Right cardiac atrium (tissue), 5 donors: ENCODE results near the gene GRPEL1. TPM values are rescaled to one million over a fixed set of nuclear protein-coding genes. Genes with fewer than 3 reads are reported as not detected.

Experiments
- ATAC-seq, 2 donors: fragments of 200-7000 bp; cut with Tn5 transposase; one replicate each; pipeline versions ENCODE4 v1.8.0 to v1.9.1; 2020; ENCODE audit warnings: moderate library complexity in 2 of 2, mild to moderate bottlenecking in 1 of 2
- DNase-seq, 3 donors: peaks; one replicate each; pipeline ENCODE4 v3.0.0-alpha.2; 2020
- H3K27ac ChIP-seq: one replicate; pipeline ENCODE4 v1.5.1; 2013; ENCODE audit warnings: mild to moderate bottlenecking, low read length, control low read depth, moderate library complexity
- H3K27me3 ChIP-seq: one replicate; pipeline ENCODE4 v1.6.1; 2013; ENCODE audit not compliant: control insufficient read depth, insufficient read depth
- H3K4me1 ChIP-seq: one replicate; pipeline ENCODE4 v1.6.1; 2013; ENCODE audit warnings: low read length; ENCODE audit not compliant: control insufficient read depth, insufficient read depth
- H3K4me3 ChIP-seq: one replicate; pipeline ENCODE4 v1.5.1; 2013; ENCODE audit warnings: low read length, control low read depth
- H3K9me3 ChIP-seq: one replicate; pipeline ENCODE4 v1.6.1; 2013; ENCODE audit warnings: low read length; ENCODE audit not compliant: control insufficient read depth
- WGBS: extraction: QIAGEN DNeasy Blood & Tissue Kit; methylation state at CpG from one replicate; pipeline ENCODE4 v1.1.7; 2013; 5-methylcytosine and 5-hydroxymethylcytosine counted together
- intact Hi-C, 4 donors: fragments of 100-400 bp; cut with DNase I; formaldehyde crosslinking; loops; one replicate each; pipeline versions ENCODE4 v1.11.0 to v1.14.0; 2022 to 2023
- polyA plus RNA-seq: library from polyadenylated mRNA; stranded (reverse); fragments of 200-250 nt; gene quantifications from one replicate; pipeline ENCODE4 v1.2.3, GENCODE V29; 2013
- total RNA-seq, 4 donors: library from RNA; stranded (reverse); fragmentation: NEBNext Ultra II Directional; extraction: Animal tissue kit (Norgen Biotek cat#: 25700); gene quantifications; one replicate each; pipeline ENCODE4 v1.2.1, GENCODE V29; 2021
- donor health status: healthy with polysubstance abuse.
- donor health status: DM: no; HTN: yes; CAD: no.
- donor health status: DM: no; HTN: no; CAD: no.
- donor health status: DM: no; HTN: yes; CAD: no; lungs with severe emphysema.
- donor health status: DM: yes; HTN: yes; CAD: no.

Gene GRPEL1
- total and polyA plus RNA-seq, 5 donors, result 28.2 to 36.8 (median 32.3) TPM

GRCh38 chr4:7052313-7052712 is 15.6 kb downstream of the GRPEL1 start:
- H3K27me3 ChIP-seq, result no peaks in the 10 kb centered on the region
- ATAC-seq, result no peak
- H3K27ac ChIP-seq, result no peak overlapping the region
- 88% methylated on average over 14 of the region's 14 CpGs for WGBS
- H3K4me3 ChIP-seq, result no peak overlapping the region
- no peaks in the 10 kb centered on the region for H3K4me1 ChIP-seq
- H3K9me3 ChIP-seq, result no peaks in the 10 kb centered on the region
- no peak for DNase-seq
- intact Hi-C loops, result no loop called here

DNA sequence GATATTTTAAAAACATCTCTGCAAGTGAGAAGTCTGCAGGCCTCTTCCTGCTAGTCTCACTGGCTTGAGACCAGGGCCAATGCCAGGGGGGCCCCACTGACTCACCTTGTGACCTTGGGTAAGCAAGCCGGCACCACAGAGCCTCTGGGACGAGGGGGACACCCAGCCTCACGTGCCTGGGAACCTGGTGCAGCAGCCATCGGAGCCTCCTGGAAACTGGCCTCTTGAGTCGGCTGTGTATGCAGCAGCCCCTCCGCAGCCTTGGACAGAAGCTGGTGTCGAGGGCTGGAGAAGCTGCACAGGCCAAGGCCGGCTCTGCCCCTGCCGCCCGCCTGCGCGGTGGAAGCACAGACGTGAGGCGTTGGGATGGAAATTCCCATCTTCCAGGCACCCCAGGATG is 16.0 kb downstream of the GRPEL1 start:
- no peak for ATAC-seq
- no peak overlapping the region for H3K27ac ChIP-seq
- peaks cover 1% of the 10 kb centered on the region for H3K4me1 ChIP-seq
- H3K27me3 ChIP-seq, result no peaks in the 10 kb centered on the region
- no peaks in the 10 kb centered on the region for H3K9me3 ChIP-seq
- DNase-seq, result no peak
- no peak overlapping the region for H3K4me3 ChIP-seq
- intact Hi-C loops, result no loop called here
- WGBS, result 89% methylated on average over 14 of the region's 14 CpGs

GRCh38 chr4:7051144-7051495 is 16.7 kb downstream of the GRPEL1 start:
- Histone ChIP-seq H3K27ac (no peak overlapping the region), H3K4me3 (no peak overlapping the region), H3K27me3 (no peaks in the 10 kb centered on the region), H3K4me1 (peaks cover 6% of the 10 kb centered on the region), H3K9me3 (no peaks in the 10 kb centered on the region)
- intact Hi-C loops, result no loop called here
- DNase-seq (no peak), ATAC-seq (no peak)
- WGBS, result 86% methylated on average over 12 of the region's 12 CpGs

DNA sequence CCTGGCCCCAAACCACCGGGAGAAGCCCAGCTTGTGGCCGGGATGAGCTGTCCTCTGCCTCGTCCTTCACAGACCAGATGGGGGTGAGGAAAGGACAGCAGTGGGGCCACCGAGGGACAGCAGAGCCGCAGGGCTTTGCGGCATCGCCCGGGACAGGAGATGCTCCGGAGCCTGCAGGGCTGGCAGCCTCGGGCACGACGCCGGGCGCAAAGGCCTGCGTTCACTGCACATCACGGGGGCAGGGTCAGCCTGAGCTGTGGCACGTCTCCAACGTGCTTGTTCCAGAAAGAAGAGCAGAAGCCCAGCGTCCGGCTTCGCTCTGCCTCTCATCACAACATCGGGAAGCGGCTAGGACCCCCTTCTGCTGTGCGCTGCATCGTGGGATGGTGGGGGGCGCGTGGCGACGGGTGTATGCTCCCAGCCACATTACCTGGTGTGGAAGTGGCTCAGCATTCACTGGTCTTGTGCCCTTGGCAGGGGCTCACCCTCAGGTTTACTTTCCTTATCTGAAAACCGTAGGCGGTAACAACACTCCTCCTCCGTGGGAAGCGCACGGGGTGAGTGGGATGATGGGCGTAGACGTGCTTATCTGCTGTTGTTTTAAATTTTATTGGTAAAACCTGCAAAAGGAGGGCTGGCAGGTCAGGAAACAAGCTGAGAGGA is 17.3 kb downstream of the GRPEL1 start:
- DNase-seq (peak in 2 of 3 donors; percentile 78), ATAC-seq (peak; percentile 26 to 29)
- WGBS, result 62% methylated on average over 36 of the region's 36 CpGs
- no peaks in the 10 kb centered on the region for H3K27me3 ChIP-seq
- no peak overlapping the region for H3K4me3 ChIP-seq
- H3K4me1 ChIP-seq, result peaks cover 6% of the 10 kb centered on the region
- intact Hi-C loops, result no loop called here
- no peak overlapping the region for H3K27ac ChIP-seq
- H3K9me3 ChIP-seq, result no peaks in the 10 kb centered on the region

DNA sequence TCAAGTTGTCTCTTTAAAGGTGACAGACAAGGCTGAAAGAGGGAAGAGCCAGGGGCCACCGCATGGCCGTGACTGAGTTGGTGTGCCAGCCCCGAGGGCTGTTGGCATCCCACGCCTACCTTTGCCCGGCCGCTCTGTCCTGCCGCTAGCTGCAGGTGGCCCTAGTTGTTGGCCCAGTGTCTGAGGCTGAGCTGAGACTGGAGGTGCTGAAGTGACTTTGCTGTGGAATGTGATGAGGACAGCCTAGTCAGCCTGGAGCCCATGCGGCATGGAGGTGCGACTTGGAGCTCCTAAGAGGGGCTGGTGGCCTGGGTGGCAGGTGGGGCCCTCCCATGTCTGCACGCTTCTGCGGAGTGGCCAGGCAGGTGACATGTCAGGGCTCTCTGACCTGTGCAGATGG is 18.1 kb downstream of the GRPEL1 start:
- Histone ChIP-seq H3K9me3 (no peaks in the 10 kb centered on the region), H3K27me3 (no peaks in the 10 kb centered on the region), H3K27ac (no peak overlapping the region), H3K4me3 (no peak overlapping the region), H3K4me1 (peaks cover 11% of the 10 kb centered on the region)
- peak; percentile 4 to 28 for ATAC-seq
- intact Hi-C loops, result no loop called here
- 74% methylated on average over 11 of the region's 11 CpGs for WGBS
- DNase-seq, result no peak

- H3K27me3 ChIP-seq, result no peaks in the 10 kb centered on the region
- ATAC-seq (no peak), DNase-seq (no peak)
- intact Hi-C loops, result no loop called here
- no peaks in the 10 kb centered on the region for H3K9me3 ChIP-seq
- peaks cover 11% of the 10 kb centered on the region for H3K4me1 ChIP-seq
- no peak overlapping the region for H3K4me3 ChIP-seq
- H3K27ac ChIP-seq, result no peak overlapping the region
- 87% methylated on average over 4 of the region's 4 CpGs for WGBS
Measured at GRCh38 chr4:7049295-7049694, 18.6 kb downstream of the GRPEL1 start.

GRCh38 chr4:7048642-7049041 is 19.2 kb downstream of the GRPEL1 start:
- intact Hi-C loops, result no loop called here
- no peak overlapping the region for H3K27ac ChIP-seq
- H3K9me3 ChIP-seq, result no peaks in the 10 kb centered on the region
- no peak for ATAC-seq
- 91% methylated on average over 12 of the region's 12 CpGs for WGBS
- H3K4me3 ChIP-seq, result no peak overlapping the region
- no peak for DNase-seq
- no peaks in the 10 kb centered on the region for H3K27me3 ChIP-seq
- peaks cover 11% of the 10 kb centered on the region for H3K4me1 ChIP-seq

DNA sequence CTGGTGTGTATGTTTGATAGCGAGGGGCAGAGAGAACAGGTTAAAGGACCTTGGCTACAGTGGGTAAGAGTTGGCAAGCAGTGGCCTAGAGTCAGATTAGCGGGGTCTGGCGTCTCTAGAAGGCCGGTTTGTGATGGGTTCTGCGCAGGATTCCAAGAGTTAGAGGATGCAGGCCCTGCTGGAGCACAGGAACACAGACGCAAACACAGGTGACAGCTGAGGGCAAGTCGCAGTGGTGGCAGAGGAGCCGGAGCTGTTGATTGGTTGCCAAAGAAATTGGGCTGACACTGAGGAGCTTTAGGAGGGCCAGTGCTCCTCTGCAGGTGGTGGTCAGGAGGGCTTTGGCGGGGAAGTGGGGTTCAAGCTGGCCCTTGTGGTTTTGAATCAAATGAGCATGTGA is 20.9 kb downstream of the GRPEL1 start:
- Histone ChIP-seq H3K4me1 (peaks cover 11% of the 10 kb centered on the region), H3K27ac (no peak overlapping the region), H3K9me3 (no peaks in the 10 kb centered on the region), H3K27me3 (no peaks in the 10 kb centered on the region), H3K4me3 (no peak overlapping the region)
- DNase-seq, result no peak
- intact Hi-C loops, result no loop called here
- 84% methylated on average over 9 of the region's 9 CpGs for WGBS
- ATAC-seq, result no peak

DNA sequence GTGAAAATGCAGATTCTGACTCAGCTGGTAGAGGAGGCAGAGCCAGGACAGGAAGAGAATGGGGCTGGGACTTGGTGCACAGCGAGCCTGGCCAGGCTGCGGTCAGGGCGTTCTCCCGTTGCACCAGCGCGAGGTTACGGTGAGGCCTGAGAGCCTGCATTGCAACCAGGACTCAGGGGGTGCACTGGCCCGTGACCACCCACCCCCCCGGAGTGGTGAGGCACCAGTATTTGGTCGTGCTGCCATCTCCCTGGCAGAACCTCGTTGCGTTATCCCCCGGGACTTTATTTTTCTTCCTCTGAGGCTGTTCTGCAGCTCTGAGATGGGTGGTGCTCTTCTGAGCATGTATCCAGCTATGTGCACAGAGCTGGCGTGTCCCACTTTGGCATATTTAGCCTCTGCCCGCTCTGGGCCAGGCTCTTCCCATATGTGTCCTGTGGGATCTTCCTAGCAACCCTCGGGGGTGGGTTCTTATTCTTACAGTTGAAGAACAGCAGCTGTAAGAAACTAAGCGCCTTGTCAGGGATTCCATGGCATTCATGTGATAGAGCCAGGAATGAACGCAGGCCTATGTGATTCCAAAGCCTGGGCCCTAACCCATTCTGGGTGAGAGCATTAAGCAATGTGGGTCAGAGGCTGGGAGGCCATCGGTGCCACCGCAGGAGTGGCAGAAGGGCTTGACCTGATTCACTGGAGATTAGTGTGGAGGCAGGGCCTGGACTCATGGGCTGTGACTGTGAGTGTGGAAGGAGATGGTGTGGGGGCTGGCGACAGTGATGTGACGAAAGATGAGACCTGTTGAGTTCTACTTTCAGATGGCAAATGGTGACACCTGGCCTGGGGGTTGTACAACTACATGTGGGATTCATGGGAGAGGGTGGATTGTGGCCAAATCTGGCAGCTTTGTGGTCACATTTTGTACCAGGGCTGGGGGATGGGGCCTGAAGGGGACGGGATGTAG is 21.6 kb downstream of the GRPEL1 start:
- H3K27ac ChIP-seq, result no peak overlapping the region
- H3K4me1 ChIP-seq, result peaks cover 11% of the 10 kb centered on the region
- H3K9me3 ChIP-seq, result no peaks in the 10 kb centered on the region
- H3K27me3 ChIP-seq, result no peaks in the 10 kb centered on the region
- intact Hi-C loops, result no loop called here
- 74% methylated on average over 23 of the region's 23 CpGs for WGBS
- H3K4me3 ChIP-seq, result no peak overlapping the region
- ATAC-seq (no peak), DNase-seq (no peak)

DNA sequence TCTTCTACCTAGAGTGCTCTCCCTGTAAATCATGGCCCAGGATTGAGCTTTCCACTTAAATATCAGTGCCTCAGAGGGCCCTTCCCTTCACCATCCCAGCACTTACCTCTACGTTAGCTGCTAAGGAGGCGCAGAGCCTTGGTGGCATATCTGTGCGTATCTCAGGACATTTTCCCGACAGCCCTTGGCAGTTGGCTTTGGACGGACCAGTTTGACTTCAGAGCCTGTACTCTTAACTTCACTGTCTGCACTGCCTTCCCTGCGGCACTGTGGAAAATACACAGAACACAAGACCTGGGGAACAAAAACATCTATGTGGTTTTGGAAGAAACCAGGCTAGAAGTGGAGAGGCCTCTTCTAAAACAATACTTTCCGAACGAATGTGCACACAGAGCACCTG is 22.3 kb downstream of the GRPEL1 start:
- no peak for ATAC-seq
- H3K9me3 ChIP-seq, result no peaks in the 10 kb centered on the region
- intact Hi-C loops, result no loop called here
- H3K4me1 ChIP-seq, result peaks cover 11% of the 10 kb centered on the region
- no peak for DNase-seq
- WGBS, result 79% methylated on average over 8 of the region's 8 CpGs
- no peaks in the 10 kb centered on the region for H3K27me3 ChIP-seq
- H3K27ac ChIP-seq, result no peak overlapping the region
- H3K4me3 ChIP-seq, result no peak overlapping the region

DNA sequence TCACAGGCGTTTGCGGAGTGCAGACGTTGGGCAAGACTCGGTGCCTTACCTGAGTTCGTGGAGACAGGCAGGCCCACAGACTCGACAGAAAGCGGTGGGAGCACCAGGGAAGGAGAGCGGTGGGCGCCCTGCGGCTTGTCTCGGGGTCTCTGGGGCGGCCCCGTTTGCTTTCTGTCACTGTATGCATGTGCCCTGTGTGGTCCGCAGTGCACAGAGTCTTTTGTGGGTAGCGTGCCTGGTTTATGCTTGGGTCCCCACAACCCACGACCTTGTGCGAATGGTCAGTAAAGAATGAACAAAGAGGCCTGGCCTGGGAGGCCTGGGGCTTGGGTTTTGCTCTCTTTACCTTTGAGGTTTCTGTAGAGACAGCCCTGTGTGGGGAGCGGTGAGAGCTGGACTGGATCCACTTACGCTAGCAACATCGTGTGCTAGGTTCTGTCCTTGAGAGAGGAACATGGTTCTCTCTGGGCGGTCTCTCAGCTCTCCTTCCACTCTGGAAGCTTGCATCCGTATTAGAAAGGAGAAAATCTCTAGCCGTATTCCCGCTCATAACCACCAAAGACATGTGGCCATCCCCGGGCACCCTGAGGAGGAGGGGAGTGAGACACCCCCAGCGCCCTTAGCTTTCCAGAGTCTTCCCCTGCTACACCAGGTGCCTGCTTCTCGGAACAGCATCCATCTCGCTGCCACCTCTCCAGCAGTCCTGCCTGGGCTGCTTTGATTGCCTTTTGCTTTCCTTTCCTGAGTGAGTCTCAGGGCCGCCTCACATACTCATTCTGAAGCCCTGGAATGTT is 23.5 kb downstream of the GRPEL1 start:
- no peak for ATAC-seq
- Histone ChIP-seq H3K4me3 (peak overlapping the region; percentile 68), H3K27me3 (no peaks in the 10 kb centered on the region), H3K4me1 (peaks cover 11% of the 10 kb centered on the region), H3K27ac (peak overlapping the region; percentile 90), H3K9me3 (no peaks in the 10 kb centered on the region)
- DNase-seq, result no peak
- intact Hi-C loops, result loop anchor here in 1 of 4 donors (5.0 kb wide), 1 partner anchor 52 kb away; no protein-coding TSS in a partner anchor
- WGBS, result 12% methylated on average over 29 of the region's 29 CpGs
